IMR-90 (cell line): ENCODE measurements around the gene MBD3L4. TPM values are rescaled to one million over a fixed set of nuclear protein-coding genes. Genes with fewer than 3 reads are reported as not detected.
"Not testable (repeated sequence)": the region's sequence is repeated elsewhere in the genome, so short reads cannot be mapped to it uniquely, and the experiment has no call there.

Source experiments
- ATAC-seq: fragments of 200-7000 bp; cut with Tn5 transposase; 2 replicates; pipeline ENCODE4 v1.9.1; 2020; ENCODE audit warnings: low read depth, mild to moderate bottlenecking, moderate library complexity
- BruUV-seq: library from RNA; stranded (reverse); fragments of 400-500 nt; replicated peaks from 2 replicates; lab custom pipeline; 2021; lab: Mats Ljungman, UMichigan
- CTCF ChIA-PET: fragments of 300-600 bp; formaldehyde crosslinking; extraction: SDS; loops from one replicate; lab custom pipeline; 2021; ENCODE audit warnings: antibody characterized with exemption; lab: Yijun Ruan, JAX
- POLR2A ChIA-PET: fragments of 300-600 bp; sonication (Branson Sonifier 250); formaldehyde crosslinking; loops from one replicate; lab custom pipeline; 2022; ENCODE audit warnings: antibody characterized with exemption; ENCODE audit not compliant: unreplicated experiment; lab: Charles Lee
- DNase-seq: peaks from one replicate; pipeline ENCODE4 v3.0.0; 2013
- H2AFZ ChIP-seq: replicated peaks from 2 replicates; pipeline ENCODE3; 2013; ENCODE audit warnings: low read length, mild to moderate bottlenecking; ENCODE audit not compliant: poor library complexity
- H2AK5ac ChIP-seq: 2 replicates; pipeline ENCODE4 v1.6.1; 2013; ENCODE audit warnings: low read depth, low read length, inconsistent platforms
- H2AK9ac ChIP-seq: replicated peaks from 2 replicates; pipeline ENCODE3; 2013; ENCODE audit warnings: mild to moderate bottlenecking, low read depth, low read length, moderate library complexity; ENCODE audit not compliant: poor library complexity
- H2BK120ac ChIP-seq: 2 replicates; pipeline ENCODE4 v1.6.1; 2013; ENCODE audit warnings: low read depth, low read length, inconsistent platforms
- H2BK15ac ChIP-seq: 3 replicates; pipeline ENCODE4 v1.6.1; 2013; ENCODE audit warnings: low read depth, low read length, inconsistent platforms
- H2BK20ac ChIP-seq: 2 replicates; pipeline ENCODE4 v1.6.1; 2013; ENCODE audit warnings: low read depth, mild to moderate bottlenecking, inconsistent platforms, low read length, moderate library complexity
- H2BK5ac ChIP-seq: 2 replicates; pipeline ENCODE4 v1.6.1; 2013; ENCODE audit warnings: mild to moderate bottlenecking, low read depth, low read length, inconsistent platforms; ENCODE audit not compliant: poor library complexity, severe bottlenecking
- H3K14ac ChIP-seq: replicated peaks from 2 replicates; pipeline ENCODE4 v1.6.1; 2013; ENCODE audit warnings: low read depth, low read length, inconsistent platforms
- H3K18ac ChIP-seq: 2 replicates; pipeline ENCODE4 v1.6.1; 2013; ENCODE audit warnings: low read depth, low read length, control low read depth
- H3K23ac ChIP-seq: 2 replicates; pipeline ENCODE4 v1.6.1; 2013; ENCODE audit warnings: low read depth, low read length, inconsistent platforms
- H3K27ac ChIP-seq: 2 replicates; pipeline ENCODE4 v1.5.1; 2013; ENCODE audit warnings: mild to moderate bottlenecking, control low read depth, low read length; ENCODE audit not compliant: insufficient read depth
- H3K27me3 ChIP-seq: 2 replicates; pipeline ENCODE4 v1.6.1; 2013; ENCODE audit warnings: low read length; ENCODE audit not compliant: control insufficient read depth, insufficient read depth
- H3K36me3 ChIP-seq: 2 replicates; pipeline ENCODE4 v1.6.1; 2013; ENCODE audit warnings: low read length, mixed read lengths; ENCODE audit not compliant: control insufficient read depth, insufficient read depth
- H3K4ac ChIP-seq: 2 replicates; pipeline ENCODE4 v1.6.1; 2013; ENCODE audit warnings: low read depth, low read length, inconsistent platforms
- H3K4me1 ChIP-seq: 2 replicates; pipeline ENCODE4 v1.6.1; 2013; ENCODE audit warnings: low read length, mixed read lengths; ENCODE audit not compliant: control insufficient read depth, insufficient read depth
- H3K4me2 ChIP-seq: 2 replicates; pipeline ENCODE4 v1.6.1; 2013; ENCODE audit warnings: low read depth, mild to moderate bottlenecking, control low read depth, low read length, moderate library complexity
- H3K4me3 ChIP-seq: 2 replicates; pipeline ENCODE4 v1.5.1; 2013; ENCODE audit warnings: low read depth, mild to moderate bottlenecking, control low read depth, low read length, moderate library complexity; ENCODE audit not compliant: insufficient read depth
- H3K56ac ChIP-seq: 2 replicates; pipeline ENCODE4 v1.6.1; 2013; ENCODE audit warnings: low read length, inconsistent platforms; ENCODE audit not compliant: insufficient read depth; ENCODE audit errors: extremely low read depth
- H3K79me1 ChIP-seq, 2 experiments: 2 replicates each; pipeline ENCODE4 v1.6.1; 2013; ENCODE audit warnings: low read length in 2 of 2, inconsistent platforms in 1 of 2, low read depth in 1 of 2
- H3K9ac ChIP-seq: 2 replicates; pipeline ENCODE4 v1.6.1; 2013; ENCODE audit warnings: low read depth, low read length, control low read depth
- H3K9me1 ChIP-seq: 2 replicates; pipeline ENCODE4 v1.6.1; 2013; ENCODE audit warnings: low read length, inconsistent platforms; ENCODE audit not compliant: insufficient read depth
- H3K9me3 ChIP-seq: 2 replicates; pipeline ENCODE4 v1.6.1; 2013; ENCODE audit warnings: low read length; ENCODE audit not compliant: control insufficient read depth, insufficient read depth
- H4K20me1 ChIP-seq: 2 replicates; pipeline ENCODE4 v1.6.1; 2013; ENCODE audit warnings: low read length, inconsistent platforms; ENCODE audit not compliant: insufficient read depth
- H4K5ac ChIP-seq: 2 replicates; pipeline ENCODE4 v1.6.1; 2013; ENCODE audit warnings: mild to moderate bottlenecking, low read depth, low read length, control low read depth
- H4K8ac ChIP-seq, 2 experiments: 2 replicates each; pipeline ENCODE4 v1.6.1; 2013; ENCODE audit warnings: low read depth in 2 of 2, low read length in 2 of 2, control low read depth in 1 of 2, inconsistent platforms in 1 of 2
- H4K91ac ChIP-seq: 2 replicates; pipeline ENCODE4 v1.6.1; 2013; ENCODE audit warnings: low read depth, low read length, inconsistent platforms; ENCODE audit not compliant: insufficient read depth
- WGBS, 2 experiments: methylation state at CpG; one replicate each; pipeline versions ENCODE4 v1.1.5 to v1.1.7; 2013; ENCODE audit warnings: missing lambda C conversion rate in 2 of 2; ENCODE audit not compliant: insufficient read length in 1 of 2; ENCODE audit errors: extremely low coverage in 2 of 2; 5-methylcytosine and 5-hydroxymethylcytosine counted together
- dilution Hi-C: fragments of 300-500 bp; cut with HindIII; formaldehyde crosslinking; loops from one replicate; pipeline ENCODE4 v1.14.3; 2018; ENCODE audit warnings: low sequenced_read_pairs; ENCODE audit not compliant: unreplicated experiment
- in situ Hi-C: fragments of 300-500 bp; cut with MboI; formaldehyde crosslinking; loops from 3 replicates; pipeline ENCODE4 v1.14.3; 2019; ENCODE audit warnings: low sequenced_read_pairs, inconsistent platforms, mixed read lengths
- intact Hi-C: fragments of 100-400 bp; cut with micrococcal nuclease; formaldehyde crosslinking; loops from 2 replicates; pipeline ENCODE4 v1.10.0; 2022
- polyA plus RNA-seq, 3 experiments: library from polyadenylated mRNA; depleted of rRNA; stranded (reverse); fragments of >200 nt; gene quantifications; 2 replicates each; pipeline ENCODE4 v1.2.3, GENCODE V29; 2012; ENCODE audit warnings: low replicate concordance in 1 of 3
- total RNA-seq: library from RNA; depleted of rRNA; stranded (reverse); fragments of >200 nt; gene quantifications from 2 replicates; pipeline ENCODE4 v1.2.3, GENCODE V29; 2012

The MBD3L4 gene
- total and polyA plus RNA-seq, 2 of the 4 experiments (the other 2 are of a cell fraction), result not detected

- H3K9me1 ChIP-seq, intact Hi-C loops, H4K8ac ChIP-seq, H2BK20ac ChIP-seq, dilution Hi-C loops, POLR2A ChIA-PET, H3K18ac ChIP-seq, H4K5ac ChIP-seq, H3K9me3 ChIP-seq, H3K4me1 ChIP-seq, H3K4ac ChIP-seq, H3K27me3 ChIP-seq, H3K27ac ChIP-seq, H3K9ac ChIP-seq, H2AFZ ChIP-seq, in situ Hi-C loops, BruUV-seq, H3K56ac ChIP-seq, H2BK15ac ChIP-seq, H4K91ac ChIP-seq, H3K4me3 ChIP-seq, H3K4me2 ChIP-seq, H3K23ac ChIP-seq, ATAC-seq, H3K79me1 ChIP-seq, DNase-seq, H3K14ac ChIP-seq, H2BK5ac ChIP-seq, H3K36me3 ChIP-seq, CTCF ChIA-PET, H2AK5ac ChIP-seq, H4K20me1 ChIP-seq, H2BK120ac ChIP-seq, H2AK9ac ChIP-seq: not testable (repeated sequence)
- no CpG with 5 or more reads among the region's 7 CpGs for WGBS, 2 experiments
Measured at GRCh38 chr19:7052896-7053295, 12.9 kb upstream of the MBD3L4 start.

GRCh38 chr19:7051421-7051820, 11.4 kb upstream of the MBD3L4 start:
- in situ Hi-C loops, H3K9ac ChIP-seq, DNase-seq, H3K4me2 ChIP-seq, H2BK20ac ChIP-seq, H2BK15ac ChIP-seq, H3K4me3 ChIP-seq, BruUV-seq, H2AK9ac ChIP-seq, dilution Hi-C loops, intact Hi-C loops, H3K18ac ChIP-seq, H3K56ac ChIP-seq, POLR2A ChIA-PET, H3K14ac ChIP-seq, H3K36me3 ChIP-seq, H3K4me1 ChIP-seq, H3K4ac ChIP-seq, H4K91ac ChIP-seq, H3K79me1 ChIP-seq, H2AFZ ChIP-seq, H3K23ac ChIP-seq, H2BK120ac ChIP-seq, H4K5ac ChIP-seq, H3K27me3 ChIP-seq, H4K8ac ChIP-seq, H2AK5ac ChIP-seq, CTCF ChIA-PET, H3K9me1 ChIP-seq, H3K27ac ChIP-seq, ATAC-seq, H2BK5ac ChIP-seq, H3K9me3 ChIP-seq, H4K20me1 ChIP-seq: not testable (repeated sequence)
- no CpG with 5 or more reads among the region's 5 CpGs for WGBS, 2 experiments
